Tibial artery (tissue), 4 donors: Measurements from ENCODE around the gene PSKH1.
"Not testable (repeated sequence)": the region's sequence is repeated elsewhere in the genome, so short reads cannot be mapped to it uniquely, and the experiment has no call there.

ENCODE experiments used
- DNase-seq, 2 donors: peaks; one replicate each; pipeline ENCODE4 v3.0.0-alpha.2; 2019
- H3K27ac ChIP-seq, 2 donors: fragments of 200-600 bp; sonication (generic) in 1 of 2; 1 replicate in 1 of 2; 2 replicates in 1 of 2; pipeline ENCODE4 v1.5.1; 2018 to 2019; ENCODE audit warnings: mild to moderate bottlenecking in 1 of 2
- H3K27me3 ChIP-seq, 2 donors: fragments of 200-600 bp; sonication (generic) in 1 of 2; one replicate each; pipeline versions ENCODE4 v1.5.1 to v1.6.0; 2016 to 2019
- H3K36me3 ChIP-seq, 3 donors: fragments of 200-600 bp; sonication (generic) in 2 of 3; one replicate each; pipeline ENCODE4 v1.5.1; 2016 to 2019; ENCODE audit warnings: mild to moderate bottlenecking in 2 of 3
- H3K4me1 ChIP-seq, 4 donors: fragments of 200-600 bp; sonication (generic) in 2 of 4; 1 replicate in 3 of 4; 2 replicates in 1 of 4; pipeline ENCODE4 v1.5.1; 2016 to 2019
- H3K4me3 ChIP-seq, 2 donors: fragments of 200-600 bp; sonication (generic) in 1 of 2; 1 replicate in 1 of 2; 2 replicates in 1 of 2; pipeline ENCODE4 v1.5.1; 2018 to 2019; ENCODE audit warnings: mild to moderate bottlenecking in 2 of 2
- H3K9me3 ChIP-seq, 3 donors: fragments of 200-600 bp; sonication (generic) in 1 of 3; one replicate each; pipeline ENCODE4 v1.5.1; 2016 to 2019
- intact Hi-C: fragments of 100-400 bp; cut with DNase I; formaldehyde crosslinking; loops from one replicate; pipeline ENCODE4 v1.15.0; 2023; ENCODE audit warnings: low total_unique reads
- TF ChIP-seq, protein P1 (sequence below), 2 experiments: fragments of 200-600 bp in 1 of 2; fragments of 450-650 bp in 1 of 2; IDR thresholded peaks; one replicate each; pipeline ENCODE4 v1.5.1; 2017 to 2019; ENCODE audit warnings: antibody characterized with exemption in 2 of 2, mild to moderate bottlenecking in 1 of 2, moderate library complexity in 1 of 2

Gene PSKH1

DNA sequence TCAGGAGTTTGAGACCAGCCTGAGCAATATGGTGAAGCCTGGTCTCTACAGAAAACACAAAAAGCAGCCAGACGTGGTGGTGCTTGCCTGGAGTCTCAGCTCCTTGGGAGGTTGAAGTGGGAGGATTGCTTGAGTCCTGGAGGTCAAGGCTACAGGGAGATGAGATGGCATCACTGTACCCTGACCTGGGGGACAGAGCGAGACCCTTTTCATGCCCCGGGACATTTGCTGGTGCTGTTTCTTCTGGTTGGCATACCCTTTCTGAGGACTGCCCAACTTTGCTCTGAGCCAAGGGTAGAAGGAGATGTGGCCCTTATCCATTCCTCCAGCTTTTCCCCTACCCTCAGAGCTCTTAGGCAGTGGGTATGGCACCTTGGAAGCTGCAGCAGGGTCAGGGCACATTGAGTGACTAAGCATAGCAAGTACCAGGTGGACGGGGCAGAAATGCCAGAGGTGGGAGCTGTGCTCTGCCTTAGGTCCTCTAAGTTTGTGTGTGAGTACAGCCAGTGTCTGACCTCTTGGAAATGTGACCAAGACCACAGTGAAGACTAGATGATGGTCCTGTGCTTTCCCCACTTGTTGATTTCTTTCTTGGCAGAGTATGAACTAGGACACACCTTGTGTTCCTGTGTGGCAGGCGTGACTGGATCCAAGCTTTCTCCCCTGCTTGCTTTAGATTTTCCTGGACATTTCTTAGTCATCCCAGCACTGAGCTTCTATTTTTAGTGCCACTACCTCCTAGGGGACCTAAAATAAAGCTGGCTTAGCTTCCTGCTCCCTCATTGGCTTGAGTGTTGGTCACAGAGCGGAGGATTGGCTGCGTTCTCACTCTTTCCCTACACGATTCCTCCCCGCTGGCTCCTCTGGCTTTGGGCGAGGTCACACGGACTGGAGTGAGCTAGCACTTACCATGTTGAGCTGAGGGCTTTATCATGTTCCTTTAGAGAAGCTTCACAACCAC lies 30.2 kb upstream of the PSKH1 start:
- Histone ChIP-seq H3K9me3 (no peaks in the 10 kb centered on the region), H3K4me3 (peak overlapping the region in 1 of 2 donors; percentile 17), H3K27ac (peak overlapping the region; percentile 83 to 91), H3K27me3 (no peaks in the 10 kb centered on the region), H3K36me3 (peaks cover 17 to 31% (median 28%) of the 10 kb centered on the region in 3 donors), H3K4me1 (peaks cover 22 to 55% (median 40%) of the 10 kb centered on the region in 4 donors)
- DNase-seq, result peak; percentile 88 to 95
- TF ChIP-seq, protein P1, sequence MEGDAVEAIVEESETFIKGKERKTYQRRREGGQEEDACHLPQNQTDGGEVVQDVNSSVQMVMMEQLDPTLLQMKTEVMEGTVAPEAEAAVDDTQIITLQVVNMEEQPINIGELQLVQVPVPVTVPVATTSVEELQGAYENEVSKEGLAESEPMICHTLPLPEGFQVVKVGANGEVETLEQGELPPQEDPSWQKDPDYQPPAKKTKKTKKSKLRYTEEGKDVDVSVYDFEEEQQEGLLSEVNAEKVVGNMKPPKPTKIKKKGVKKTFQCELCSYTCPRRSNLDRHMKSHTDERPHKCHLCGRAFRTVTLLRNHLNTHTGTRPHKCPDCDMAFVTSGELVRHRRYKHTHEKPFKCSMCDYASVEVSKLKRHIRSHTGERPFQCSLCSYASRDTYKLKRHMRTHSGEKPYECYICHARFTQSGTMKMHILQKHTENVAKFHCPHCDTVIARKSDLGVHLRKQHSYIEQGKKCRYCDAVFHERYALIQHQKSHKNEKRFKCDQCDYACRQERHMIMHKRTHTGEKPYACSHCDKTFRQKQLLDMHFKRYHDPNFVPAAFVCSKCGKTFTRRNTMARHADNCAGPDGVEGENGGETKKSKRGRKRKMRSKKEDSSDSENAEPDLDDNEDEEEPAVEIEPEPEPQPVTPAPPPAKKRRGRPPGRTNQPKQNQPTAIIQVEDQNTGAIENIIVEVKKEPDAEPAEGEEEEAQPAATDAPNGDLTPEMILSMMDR (IDR thresholded peaks at IDR 0.05), result peak in 1 of 2 experiments; percentile 11
- intact Hi-C loops, result no loop called here

DNA sequence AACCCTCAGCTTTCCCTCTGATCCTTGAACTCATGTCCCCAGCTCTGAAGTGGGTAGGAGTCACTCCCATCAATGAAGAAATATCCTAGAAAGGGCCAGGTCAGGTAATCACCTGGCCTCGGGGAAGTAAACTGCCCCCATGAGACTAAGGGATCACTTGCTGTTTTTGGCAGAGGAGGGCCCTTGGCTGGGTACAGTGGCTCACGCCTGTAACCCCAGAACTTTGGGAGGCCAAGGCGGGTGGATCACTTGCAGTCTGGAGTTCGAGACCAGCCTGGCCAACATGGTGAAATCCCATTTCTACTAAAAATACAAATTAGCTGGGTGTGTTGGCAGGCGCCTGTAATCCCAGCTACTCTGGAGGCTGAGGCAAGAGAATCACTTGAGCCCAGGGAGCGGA lies 29.0 kb upstream of the PSKH1 start:
- H3K4me3 ChIP-seq, H3K27me3 ChIP-seq, DNase-seq, H3K9me3 ChIP-seq, intact Hi-C loops: not testable (repeated sequence)
- peak overlapping the region; percentile 83 to 91 for H3K27ac ChIP-seq
- H3K4me1 ChIP-seq, result peaks cover 22 to 47% (median 33%) of the 10 kb centered on the region in 4 donors
- H3K36me3 ChIP-seq, result peaks cover 25 to 43% (median 39%) of the 10 kb centered on the region in 3 donors

DNA sequence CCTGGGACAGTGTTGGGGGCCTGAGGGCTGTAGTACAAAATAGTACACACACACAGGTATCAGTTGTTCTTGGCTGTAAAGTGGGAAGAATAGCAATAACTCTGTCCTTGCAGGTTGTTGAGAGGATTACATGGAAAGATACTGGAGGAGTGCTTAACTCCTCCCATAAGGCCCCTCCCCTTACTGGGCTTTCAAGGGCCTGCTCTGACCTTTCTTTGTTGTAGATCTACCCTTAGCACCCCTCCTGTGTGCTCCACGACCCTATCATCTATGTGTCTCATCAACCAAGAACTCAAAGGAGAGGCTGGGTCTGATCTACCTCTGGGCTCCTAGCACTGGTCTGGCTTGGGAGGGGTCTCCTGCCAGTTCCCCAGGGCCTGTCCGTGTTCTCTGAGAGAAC lies 28.5 kb upstream of the PSKH1 start:
- peak overlapping the region; percentile 43 to 83 for H3K27ac ChIP-seq
- no peak for DNase-seq
- H3K36me3 ChIP-seq, result peaks cover 25 to 47% (median 45%) of the 10 kb centered on the region in 3 donors
- intact Hi-C loops, result no loop called here
- no peak overlapping the region for H3K4me3 ChIP-seq
- H3K4me1 ChIP-seq, result peaks cover 22 to 47% (median 33%) of the 10 kb centered on the region in 4 donors
- TF ChIP-seq, protein P1 (IDR thresholded peaks at IDR 0.05), result no peak
- H3K27me3 ChIP-seq, result no peaks in the 10 kb centered on the region
- no peaks in the 10 kb centered on the region for H3K9me3 ChIP-seq

DNA sequence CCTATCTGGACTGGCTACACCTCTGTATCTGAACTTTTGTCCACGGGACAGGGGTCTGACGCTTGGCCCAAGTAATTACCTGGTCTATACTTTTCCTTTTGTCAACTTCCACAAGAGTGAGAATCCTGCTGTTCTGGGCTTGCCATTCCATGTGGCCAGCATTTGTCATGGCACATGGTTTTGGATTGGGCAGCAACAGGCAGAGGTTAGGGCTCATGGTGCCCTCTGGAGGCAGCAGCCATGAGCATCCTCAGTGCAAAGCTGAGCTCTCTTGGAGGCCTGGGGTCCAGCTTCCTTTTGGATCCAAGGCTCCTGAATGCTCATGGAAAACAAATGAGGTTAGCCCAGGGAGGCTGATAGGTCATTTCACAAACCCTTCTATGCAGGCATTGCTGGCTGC lies 27.7 kb upstream of the PSKH1 start:
- intact Hi-C loops, result no loop called here
- DNase-seq, result no peak
- H3K9me3 ChIP-seq, result no peaks in the 10 kb centered on the region
- H3K36me3 ChIP-seq, result peaks cover 32 to 54% (median 52%) of the 10 kb centered on the region in 3 donors
- H3K27ac ChIP-seq, result peak overlapping the region in 1 of 2 donors; percentile 43
- no peak overlapping the region for H3K4me3 ChIP-seq
- TF ChIP-seq, protein P1 (IDR thresholded peaks at IDR 0.05), result no peak
- H3K27me3 ChIP-seq, result no peaks in the 10 kb centered on the region
- peaks cover 22 to 47% (median 33%) of the 10 kb centered on the region in 4 donors for H3K4me1 ChIP-seq

DNA sequence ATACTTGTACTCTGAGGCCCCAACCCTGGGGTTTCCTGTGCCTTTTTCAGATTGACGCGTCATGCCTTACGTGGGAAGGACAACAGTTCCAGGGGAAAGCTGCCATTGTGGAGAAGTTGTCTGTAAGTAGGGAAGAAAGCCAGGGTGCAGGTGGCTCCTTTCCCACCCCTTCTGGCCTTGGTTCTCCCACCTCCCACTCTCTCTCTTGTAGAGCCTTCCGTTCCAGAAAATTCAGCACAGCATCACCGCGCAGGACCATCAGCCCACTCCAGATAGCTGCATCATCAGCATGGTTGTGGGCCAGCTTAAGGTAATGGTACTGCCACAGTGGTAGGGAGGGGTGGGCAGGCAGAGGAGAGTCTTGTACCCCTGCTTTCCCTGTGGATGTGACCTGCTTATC lies 24.8 kb upstream of the PSKH1 start:
- intact Hi-C loops, result no loop called here
- no peak overlapping the region for H3K27ac ChIP-seq
- no peaks in the 10 kb centered on the region for H3K9me3 ChIP-seq
- H3K36me3 ChIP-seq, result peaks cover 32 to 67% (median 62%) of the 10 kb centered on the region in 3 donors
- H3K4me1 ChIP-seq, result peaks cover 7 to 24% (median 15%) of the 10 kb centered on the region in 4 donors
- TF ChIP-seq, protein P1 (IDR thresholded peaks at IDR 0.05), result no peak
- H3K4me3 ChIP-seq, result no peak overlapping the region
- no peak for DNase-seq
- no peaks in the 10 kb centered on the region for H3K27me3 ChIP-seq

DNA sequence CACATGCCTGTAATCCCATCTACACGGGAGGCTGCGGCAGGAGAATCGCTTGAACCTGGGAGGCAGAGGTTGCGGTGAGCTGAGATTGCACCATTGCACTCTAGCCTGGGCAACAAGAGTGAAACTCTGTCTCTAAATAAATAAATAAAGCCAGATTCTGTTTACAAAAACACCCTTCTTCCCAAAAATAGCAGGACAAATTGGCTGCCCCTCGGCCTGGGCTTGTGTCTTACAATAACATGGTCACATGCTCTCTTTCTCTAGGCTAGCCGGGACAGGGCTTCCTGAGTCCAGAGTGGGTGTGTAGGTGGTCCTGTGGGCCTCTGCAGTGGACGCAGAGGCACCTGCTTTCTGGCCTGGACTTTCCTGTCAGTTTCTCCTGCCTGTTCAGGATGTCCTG lies 23.4 kb upstream of the PSKH1 start:
- Histone ChIP-seq H3K27ac (no peak overlapping the region), H3K36me3 (peaks cover 32 to 67% (median 62%) of the 10 kb centered on the region in 3 donors), H3K27me3 (no peaks in the 10 kb centered on the region), H3K9me3 (no peaks in the 10 kb centered on the region), H3K4me3 (no peak overlapping the region), H3K4me1 (peaks cover 0 to 24% (median 18%) of the 10 kb centered on the region in 4 donors)
- intact Hi-C loops, result no loop called here
- no peak for DNase-seq
- TF ChIP-seq, protein P1 (IDR thresholded peaks at IDR 0.05), result no peak
